Transverse colon (tissue), 4 donors: ENCODE measurements around the gene BRICD5. TPM values are rescaled to one million over a fixed set of nuclear protein-coding genes. Genes with fewer than 3 reads are reported as not detected.

Source experiments
- DNase-seq: peaks from one replicate; pipeline ENCODE4 v3.0.0-alpha.2; 2019
- H3K27ac ChIP-seq, 4 donors: fragments of 200-600 bp; sonication (generic); 2 replicates each; pipeline ENCODE4 v1.5.1; 2016 to 2018; ENCODE audit warnings: inconsistent platforms in 4 of 4
- H3K27me3 ChIP-seq: fragments of 200-600 bp; sonication (generic); 2 replicates; pipeline ENCODE4 v1.5.1; 2017; ENCODE audit warnings: inconsistent platforms
- H3K36me3 ChIP-seq, 4 donors: fragments of 200-600 bp; sonication (generic); 2 replicates each; pipeline ENCODE4 v1.5.1; 2017 to 2019; ENCODE audit warnings: inconsistent platforms in 4 of 4
- H3K4me1 ChIP-seq, 4 donors: fragments of 200-600 bp; sonication (generic); 2 replicates each; pipeline ENCODE4 v1.5.1; 2017 to 2020; ENCODE audit warnings: inconsistent platforms in 4 of 4
- H3K4me3 ChIP-seq, 4 donors: fragments of 200-600 bp; sonication (generic); 1 replicate in 1 of 4; 2 replicates in 3 of 4; pipeline versions ENCODE4 v1.5.1 to v1.6.1; 2017 to 2019; ENCODE audit warnings: inconsistent platforms in 4 of 4
- H3K9me3 ChIP-seq, 2 donors: fragments of 200-600 bp; sonication (generic); 2 replicates each; pipeline ENCODE4 v1.5.1; 2017 to 2019; ENCODE audit warnings: inconsistent platforms in 2 of 2
- CTCF ChIP-seq, 5 experiments: fragments of 200-600 bp in 3 of 5; fragments of 450-650 bp in 2 of 5; sonication (generic) in 3 of 5; IDR thresholded peaks; 1 replicate in 2 of 5; 2 replicates in 3 of 5; pipeline ENCODE4 v1.5.1; 2016 to 2017; ENCODE audit warnings: antibody characterized with exemption in 5 of 5, inconsistent platforms in 3 of 5, mild to moderate bottlenecking in 2 of 5, moderate library complexity in 1 of 5
- EP300 ChIP-seq: sonication (generic); formaldehyde crosslinking; IDR thresholded peaks from one replicate; pipeline ENCODE4 v1.6.1; 2017; ENCODE audit warnings: antibody characterized with exemption, low read depth
- POLR2A ChIP-seq: fragments of 450-650 bp; IDR thresholded peaks from one replicate; pipeline ENCODE4 v1.6.1; 2016; ENCODE audit warnings: antibody characterized with exemption, mild to moderate bottlenecking, moderate library complexity
- POLR2AphosphoS5 ChIP-seq, 3 donors: sonication (generic); formaldehyde crosslinking; IDR thresholded peaks; one replicate each; pipeline ENCODE4 v1.6.1; 2016; ENCODE audit warnings: antibody characterized with exemption in 3 of 3
- WGBS, 2 donors: methylation state at CpG; one replicate each; pipeline ENCODE4 v1.1.5; 2018; ENCODE audit warnings: low coverage in 1 of 2; 5-methylcytosine and 5-hydroxymethylcytosine counted together
- in situ Hi-C, 4 donors: fragments of 200-750 bp; cut with MboI; loops; one replicate each; pipeline versions ENCODE4 v1.15.0 to v1.15.1; 2017; ENCODE audit warnings: low sequenced_read_pairs in 3 of 4, low pct_ligation_motif_present in 1 of 4, low pct_unique_long_range_greater_than_20kb in 1 of 4
- intact Hi-C: fragments of 100-400 bp; cut with DNase I; formaldehyde crosslinking; loops from one replicate; pipeline ENCODE4 v1.15.1; 2023; ENCODE audit warnings: low total_unique reads
- total RNA-seq, 4 donors: library from RNA; depleted of rRNA; stranded (reverse); fragments of >200 nt; gene quantifications; one replicate each; pipeline ENCODE4 v1.1.0, GENCODE V29; 2016

The BRICD5 gene
- total RNA-seq, 4 donors from 2014 or later = 5.7 to 29.9 (median 11.7) TPM

GRCh38 chr16:2180461-2180860 is 30.2 kb downstream of the BRICD5 start:
- Histone ChIP-seq H3K4me3 (no peak overlapping the region), H3K9me3 (no peaks in the 10 kb centered on the region), H3K27me3 (peaks cover 9% of the 10 kb centered on the region), H3K36me3 (peaks cover 0 to 18% (median 6%) of the 10 kb centered on the region in 4 donors), H3K4me1 (no peaks in the 10 kb centered on the region), H3K27ac (no peak overlapping the region)
- TF ChIP-seq POLR2A = no peak
- no peak for TF ChIP-seq CTCF (IDR thresholded peaks at IDR 0.05)
- no peak for TF ChIP-seq EP300
- TF ChIP-seq POLR2AphosphoS5 (IDR thresholded peaks at IDR 0.05) = no peak
- intact Hi-C loops (no loop called here), in situ Hi-C loops (loop anchor here in 1 of 4 donors (25.0 kb wide), 1 partner anchor 307 kb away; the partner anchor contains the start of gene TBC1D24)
- whole genome bisulfite sequencing, 2 donors = 99% methylated on average over 34 of the region's 43 CpGs; no CpG with 5 or more reads in 1 of the 2 donors
- DNase-seq = no peak

- intact Hi-C loops = no loop called here
- Histone ChIP-seq H3K4me1 (no peaks in the 10 kb centered on the region), H3K9me3 (no peaks in the 10 kb centered on the region), H3K27ac (no peak overlapping the region), H3K27me3 (peaks cover under 1% of the 10 kb centered on the region), H3K36me3 (peaks cover 0 to 21% (median 7%) of the 10 kb centered on the region in 4 donors), H3K4me3 (no peak overlapping the region)
- 95% methylated on average over 31 of the region's 31 CpGs; no CpG with 5 or more reads in 1 of the 2 donors for whole genome bisulfite sequencing, 2 donors
- TF ChIP-seq POLR2A = no peak
- no peak for TF ChIP-seq POLR2AphosphoS5 (IDR thresholded peaks at IDR 0.05)
- no peak for TF ChIP-seq CTCF (IDR thresholded peaks at IDR 0.05)
- TF ChIP-seq EP300 = no peak
- in situ Hi-C loops = loop anchor here in 1 of 4 donors (25.0 kb wide), 1 partner anchor 308 kb away; the partner anchor contains the start of gene TBC1D24
- no peak for DNase-seq
These were observed 31.1 kb downstream of the BRICD5 start for GRCh38 chr16:2179576-2179975.

- TF ChIP-seq EP300 (no peak), POLR2A (no peak), POLR2AphosphoS5 (IDR thresholded peaks at IDR 0.05) (no peak), CTCF (IDR thresholded peaks at IDR 0.05) (no peak)
- Histone ChIP-seq H3K36me3 (peaks cover 0 to 21% (median 8%) of the 10 kb centered on the region in 4 donors), H3K4me3 (no peak overlapping the region), H3K27ac (no peak overlapping the region), H3K4me1 (no peaks in the 10 kb centered on the region), H3K9me3 (no peaks in the 10 kb centered on the region), H3K27me3 (no peaks in the 10 kb centered on the region)
- no peak for DNase-seq
- intact Hi-C loops = no loop called here
- in situ Hi-C loops = loop anchor here in 1 of 4 donors (25.0 kb wide), 1 partner anchor 308 kb away; the partner anchor contains the start of gene TBC1D24
- 86% methylated on average over 50 of the region's 50 CpGs; no CpG with 5 or more reads in 1 of the 2 donors for WGBS, 2 donors
These were observed 31.6 kb downstream of the BRICD5 start for GRCh38 chr16:2179107-2179501.

GRCh38 chr16:2178321-2179106 is 32.1 kb downstream of the BRICD5 start:
- no peak overlapping the region for H3K4me3 ChIP-seq
- H3K36me3 ChIP-seq = peaks cover 0 to 23% (median 11%) of the 10 kb centered on the region in 4 donors
- no peak for TF ChIP-seq POLR2AphosphoS5 (IDR thresholded peaks at IDR 0.05)
- no peak for TF ChIP-seq POLR2A
- TF ChIP-seq CTCF (IDR thresholded peaks at IDR 0.05) = no peak
- TF ChIP-seq EP300 = no peak
- H3K27me3 ChIP-seq = no peaks in the 10 kb centered on the region
- no peak overlapping the region for H3K27ac ChIP-seq
- no peak for DNase-seq
- H3K4me1 ChIP-seq = no peaks in the 10 kb centered on the region
- intact Hi-C loops = no loop called here
- WGBS, 2 donors = 55% methylated on average over 75 of the region's 106 CpGs; no CpG with 5 or more reads in 1 of the 2 donors
- in situ Hi-C loops = loop anchor here in 1 of 4 donors (25.0 kb wide), 1 partner anchor 309 kb away; the partner anchor contains the start of gene TBC1D24
- H3K9me3 ChIP-seq = no peaks in the 10 kb centered on the region
